Liver (tissue), 9 donors: ENCODE measurements around the gene ACLY. TPM values are rescaled to one million over a fixed set of nuclear protein-coding genes. Genes with fewer than 3 reads are reported as not detected.

Experiments
- DNase-seq: peaks from one replicate; pipeline ENCODE4 v3.0.0-alpha.2; 2017; ENCODE audit warnings: low spot score
- H3K27ac ChIP-seq, 2 donors: one replicate each; pipeline ENCODE4 v1.7.0; 2013; ENCODE audit warnings: inconsistent platforms in 2 of 2, low read length in 2 of 2, control low read depth in 1 of 2, low read depth in 1 of 2, mild to moderate bottlenecking in 1 of 2
- H3K27me3 ChIP-seq, 4 donors: one replicate each; pipeline versions ENCODE4 v1.6.1 to v1.7.0; 2013; ENCODE audit warnings: low read length in 3 of 4, inconsistent platforms in 1 of 4, mild to moderate bottlenecking in 1 of 4, moderate library complexity in 1 of 4; ENCODE audit not compliant: control insufficient read depth in 4 of 4, insufficient read depth in 4 of 4
- H3K36me3 ChIP-seq, 4 donors: one replicate each; pipeline versions ENCODE4 v1.6.1 to v1.7.0; 2013; ENCODE audit warnings: low read length in 3 of 4, mild to moderate bottlenecking in 3 of 4, low read depth in 1 of 4, moderate library complexity in 1 of 4; ENCODE audit not compliant: control insufficient read depth in 4 of 4, insufficient read depth in 3 of 4
- H3K4me1 ChIP-seq, 4 donors: one replicate each; pipeline versions ENCODE4 v1.6.1 to v1.7.0; 2013; ENCODE audit warnings: low read length in 3 of 4, mild to moderate bottlenecking in 3 of 4, moderate library complexity in 1 of 4; ENCODE audit not compliant: control insufficient read depth in 4 of 4, insufficient read depth in 4 of 4
- H3K4me3 ChIP-seq, 3 donors: one replicate each; pipeline versions ENCODE4 v1.6.1 to v1.7.0; 2013; ENCODE audit warnings: low read length in 3 of 3, control low read depth in 1 of 3, low read depth in 1 of 3, mild to moderate bottlenecking in 1 of 3
- H3K9ac ChIP-seq, 2 donors: one replicate each; pipeline ENCODE4 v1.7.0; 2013; ENCODE audit warnings: low read length in 2 of 2, mild to moderate bottlenecking in 2 of 2, moderate library complexity in 2 of 2, control low read depth in 1 of 2, low read depth in 1 of 2
- H3K9me3 ChIP-seq, 4 donors: one replicate each; pipeline versions ENCODE4 v1.6.1 to v1.7.0; 2013; ENCODE audit warnings: low read length in 3 of 4; ENCODE audit not compliant: control insufficient read depth in 4 of 4
- EGR1 ChIP-seq, 2 donors: IDR thresholded peaks; 2 replicates each; pipeline ENCODE4 v1.6.1; 2016 to 2018; ENCODE audit warnings: antibody characterized with exemption in 2 of 2, low read depth in 2 of 2
- FOXA1 ChIP-seq: IDR thresholded peaks from 2 replicates; pipeline ENCODE4 v1.6.1; 2016; ENCODE audit warnings: antibody characterized with exemption
- FOXA2 ChIP-seq: IDR thresholded peaks from 2 replicates; pipeline ENCODE4 v1.6.1; 2016; ENCODE audit warnings: antibody characterized with exemption
- GABPA ChIP-seq, 2 donors: IDR thresholded peaks in 1 of 2; conservative IDR thresholded peaks in 1 of 2; 2 replicates each; pipeline ENCODE4 v1.6.1; 2016; ENCODE audit warnings: antibody characterized with exemption in 2 of 2, mild to moderate bottlenecking in 1 of 2, moderate library complexity in 1 of 2
- HNF4A ChIP-seq, 2 donors: conservative IDR thresholded peaks; 2 replicates each; pipeline ENCODE4 v1.6.1; 2016; ENCODE audit warnings: antibody characterized with exemption in 2 of 2, mild to moderate bottlenecking in 2 of 2
- HNF4G ChIP-seq: IDR thresholded peaks from 2 replicates; pipeline ENCODE4 v1.6.1; 2016; ENCODE audit warnings: antibody characterized with exemption
- JUND ChIP-seq, 2 donors: IDR thresholded peaks; 2 replicates each; pipeline ENCODE4 v1.6.1; 2016; ENCODE audit warnings: antibody characterized with exemption in 2 of 2
- MAX ChIP-seq: IDR thresholded peaks from 2 replicates; pipeline ENCODE4 v1.6.1; 2016; ENCODE audit warnings: antibody characterized with exemption
- NR2F2 ChIP-seq: IDR thresholded peaks from 2 replicates; pipeline ENCODE4 v1.6.1; 2016; ENCODE audit warnings: antibody characterized with exemption
- RAD21 ChIP-seq, 2 donors: IDR thresholded peaks; 2 replicates each; pipeline ENCODE4 v1.6.1; 2016; ENCODE audit warnings: antibody characterized with exemption in 2 of 2, mild to moderate bottlenecking in 2 of 2
- RXRA ChIP-seq, 2 donors: IDR thresholded peaks; 2 replicates each; pipeline ENCODE4 v1.6.1; 2017 to 2018; ENCODE audit warnings: antibody characterized with exemption in 2 of 2, mild to moderate bottlenecking in 1 of 2
- SP1 ChIP-seq: IDR thresholded peaks from 2 replicates; pipeline ENCODE4 v1.6.1; 2018; ENCODE audit warnings: antibody characterized with exemption, mild to moderate bottlenecking
- TAF1 ChIP-seq: conservative IDR thresholded peaks from 2 replicates; pipeline ENCODE4 v1.6.1; 2016; ENCODE audit warnings: antibody characterized with exemption, mild to moderate bottlenecking
- YY1 ChIP-seq: IDR thresholded peaks from 2 replicates; pipeline ENCODE4 v1.6.1; 2016; ENCODE audit warnings: antibody characterized with exemption, mild to moderate bottlenecking
- ZBTB33 ChIP-seq: IDR thresholded peaks from 2 replicates; pipeline ENCODE4 v1.6.1; 2016; ENCODE audit warnings: antibody characterized with exemption
- whole genome bisulfite sequencing: extraction: QIAGEN DNeasy Blood & Tissue Kit; methylation state at CpG from one replicate; pipeline ENCODE4 v1.1.7; 2013; 5-methylcytosine and 5-hydroxymethylcytosine counted together
- polyA plus RNA-seq, 2 donors: library from polyadenylated mRNA; stranded (reverse) in 1 of 2; unstranded in 1 of 2; fragments of 200-250 nt in 1 of 2; fragments of >200 nt in 1 of 2; fragmentation: Nextera tagmentation in 1 of 2; extraction: Ambion mirVana in 1 of 2; gene quantifications; one replicate each; pipeline versions ENCODE4 v1.2.1 to v1.2.3, GENCODE V29; 2013 to 2015
- total RNA-seq, 2 donors: library from RNA; depleted of rRNA; stranded (reverse); fragments of >200 nt; gene quantifications; one replicate each; pipeline ENCODE4 v1.2.3, GENCODE V29; 2014
- TF ChIP-seq, protein P1 (sequence below): fragments of 150-350 bp; IDR thresholded peaks from 2 replicates; pipeline ENCODE4 v1.5.1; 2017; ENCODE audit warnings: improper control_type of control experiment, low read depth, low read length; ENCODE audit not compliant: missing input control
- TF ChIP-seq, protein P2 (sequence below): IDR thresholded peaks from 2 replicates; pipeline ENCODE4 v1.6.1; 2016; ENCODE audit warnings: antibody characterized with exemption
- TF ChIP-seq, protein P3 (sequence below): IDR thresholded peaks from 2 replicates; pipeline ENCODE4 v1.6.1; 2016; ENCODE audit warnings: antibody characterized with exemption, mild to moderate bottlenecking
- donor health status: healthy.
- donor health status: healthy.
- donor health status: healthy.
- donor health status: healthy.
- donor health status: healthy.

The ACLY gene
- total and polyA plus RNA-seq, 4 donors, result 12.1 to 133 (median 37.1) TPM

GRCh38 chr17:41920580-41920955 lies 1.8 kb upstream of the ACLY start (continued):
- TF ChIP-seq, protein P1, sequence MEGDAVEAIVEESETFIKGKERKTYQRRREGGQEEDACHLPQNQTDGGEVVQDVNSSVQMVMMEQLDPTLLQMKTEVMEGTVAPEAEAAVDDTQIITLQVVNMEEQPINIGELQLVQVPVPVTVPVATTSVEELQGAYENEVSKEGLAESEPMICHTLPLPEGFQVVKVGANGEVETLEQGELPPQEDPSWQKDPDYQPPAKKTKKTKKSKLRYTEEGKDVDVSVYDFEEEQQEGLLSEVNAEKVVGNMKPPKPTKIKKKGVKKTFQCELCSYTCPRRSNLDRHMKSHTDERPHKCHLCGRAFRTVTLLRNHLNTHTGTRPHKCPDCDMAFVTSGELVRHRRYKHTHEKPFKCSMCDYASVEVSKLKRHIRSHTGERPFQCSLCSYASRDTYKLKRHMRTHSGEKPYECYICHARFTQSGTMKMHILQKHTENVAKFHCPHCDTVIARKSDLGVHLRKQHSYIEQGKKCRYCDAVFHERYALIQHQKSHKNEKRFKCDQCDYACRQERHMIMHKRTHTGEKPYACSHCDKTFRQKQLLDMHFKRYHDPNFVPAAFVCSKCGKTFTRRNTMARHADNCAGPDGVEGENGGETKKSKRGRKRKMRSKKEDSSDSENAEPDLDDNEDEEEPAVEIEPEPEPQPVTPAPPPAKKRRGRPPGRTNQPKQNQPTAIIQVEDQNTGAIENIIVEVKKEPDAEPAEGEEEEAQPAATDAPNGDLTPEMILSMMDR, result no peak
- TF ChIP-seq, protein P2, sequence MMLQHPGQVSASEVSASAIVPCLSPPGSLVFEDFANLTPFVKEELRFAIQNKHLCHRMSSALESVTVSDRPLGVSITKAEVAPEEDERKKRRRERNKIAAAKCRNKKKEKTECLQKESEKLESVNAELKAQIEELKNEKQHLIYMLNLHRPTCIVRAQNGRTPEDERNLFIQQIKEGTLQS, result no peak

DNA sequence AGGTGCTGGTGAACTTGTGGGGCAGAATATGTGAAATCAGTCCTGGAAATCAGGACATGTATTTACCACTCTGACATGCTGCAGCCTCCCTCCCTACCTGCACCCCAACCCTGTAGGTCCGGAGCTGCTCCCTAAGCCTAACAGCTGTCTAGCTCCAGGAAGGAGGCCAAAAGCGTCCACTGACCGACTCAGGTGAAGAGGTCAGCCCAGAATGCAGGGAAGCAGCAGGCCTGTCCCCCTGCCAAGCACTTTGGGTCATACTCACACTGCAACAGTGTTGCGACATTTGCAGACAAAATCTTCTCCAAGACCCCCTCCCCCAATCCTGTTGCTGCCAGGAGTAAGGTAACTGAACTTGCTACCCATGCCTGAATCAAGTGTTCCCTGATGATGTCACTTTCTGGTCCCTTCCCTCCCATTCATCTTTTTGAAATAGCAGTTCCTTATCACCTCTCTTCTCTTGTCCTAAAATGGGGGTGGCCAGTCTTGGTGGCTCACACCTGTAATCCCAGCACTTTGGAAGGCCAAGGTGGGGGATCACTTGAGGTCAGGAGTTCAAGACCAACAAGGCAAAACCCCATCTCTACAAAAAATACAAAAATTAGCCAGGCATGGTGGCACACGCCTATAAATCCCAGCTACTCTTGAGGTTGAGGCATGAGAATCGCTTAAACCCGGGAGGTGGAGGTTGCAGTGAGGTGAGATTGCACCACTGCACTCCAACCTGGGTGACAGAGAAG lies 1.3 kb upstream of the ACLY start:
- H3K27ac ChIP-seq, result peak overlapping the region; percentile 85 to 96

More for the DNA sequence above, 1.3 kb upstream of the ACLY start:
- Histone ChIP-seq H3K4me3 (no peak overlapping the region), H3K36me3 (no peaks in the 10 kb centered on the region), H3K9me3 (no peaks in the 10 kb centered on the region), H3K4me1 (peaks cover 8 to 30% (median 19%) of the 10 kb centered on the region in 4 donors), H3K9ac (peak overlapping the region; percentile 24 to 41), H3K27me3 (no peaks in the 10 kb centered on the region)
- WGBS, result 48% methylated on average over 7 of the region's 7 CpGs
- no peak for DNase-seq
- peak; percentile 28 for TF ChIP-seq FOXA1
- TF ChIP-seq EGR1 (IDR thresholded peaks at IDR 0.05; ENCODE audit: low read depth in 2 of 2), result peak in 1 of 2 donors; percentile 46
- TF ChIP-seq TAF1, result no peak
- peak; percentile 67 for TF ChIP-seq ZBTB33
- TF ChIP-seq, protein P3, sequence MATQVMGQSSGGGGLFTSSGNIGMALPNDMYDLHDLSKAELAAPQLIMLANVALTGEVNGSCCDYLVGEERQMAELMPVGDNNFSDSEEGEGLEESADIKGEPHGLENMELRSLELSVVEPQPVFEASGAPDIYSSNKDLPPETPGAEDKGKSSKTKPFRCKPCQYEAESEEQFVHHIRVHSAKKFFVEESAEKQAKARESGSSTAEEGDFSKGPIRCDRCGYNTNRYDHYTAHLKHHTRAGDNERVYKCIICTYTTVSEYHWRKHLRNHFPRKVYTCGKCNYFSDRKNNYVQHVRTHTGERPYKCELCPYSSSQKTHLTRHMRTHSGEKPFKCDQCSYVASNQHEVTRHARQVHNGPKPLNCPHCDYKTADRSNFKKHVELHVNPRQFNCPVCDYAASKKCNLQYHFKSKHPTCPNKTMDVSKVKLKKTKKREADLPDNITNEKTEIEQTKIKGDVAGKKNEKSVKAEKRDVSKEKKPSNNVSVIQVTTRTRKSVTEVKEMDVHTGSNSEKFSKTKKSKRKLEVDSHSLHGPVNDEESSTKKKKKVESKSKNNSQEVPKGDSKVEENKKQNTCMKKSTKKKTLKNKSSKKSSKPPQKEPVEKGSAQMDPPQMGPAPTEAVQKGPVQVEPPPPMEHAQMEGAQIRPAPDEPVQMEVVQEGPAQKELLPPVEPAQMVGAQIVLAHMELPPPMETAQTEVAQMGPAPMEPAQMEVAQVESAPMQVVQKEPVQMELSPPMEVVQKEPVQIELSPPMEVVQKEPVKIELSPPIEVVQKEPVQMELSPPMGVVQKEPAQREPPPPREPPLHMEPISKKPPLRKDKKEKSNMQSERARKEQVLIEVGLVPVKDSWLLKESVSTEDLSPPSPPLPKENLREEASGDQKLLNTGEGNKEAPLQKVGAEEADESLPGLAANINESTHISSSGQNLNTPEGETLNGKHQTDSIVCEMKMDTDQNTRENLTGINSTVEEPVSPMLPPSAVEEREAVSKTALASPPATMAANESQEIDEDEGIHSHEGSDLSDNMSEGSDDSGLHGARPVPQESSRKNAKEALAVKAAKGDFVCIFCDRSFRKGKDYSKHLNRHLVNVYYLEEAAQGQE, result no peak
- TF ChIP-seq NR2F2, result peak; percentile 85
- TF ChIP-seq FOXA2, result no peak
- TF ChIP-seq JUND (IDR thresholded peaks at IDR 0.05), result peak; percentile 89 to 97
- TF ChIP-seq, protein P1, result no peak
- TF ChIP-seq RAD21 (IDR thresholded peaks at IDR 0.05), result peak; percentile 5 to 35
- TF ChIP-seq HNF4G, result peak; percentile 55
- peak; percentile 76 to 78 for TF ChIP-seq HNF4A (conservative IDR thresholded peaks at IDR 0.05)
- TF ChIP-seq, protein P2, result peak; percentile 82
- TF ChIP-seq YY1, result peak; percentile 63
- peak; percentile 88 for TF ChIP-seq SP1
- TF ChIP-seq GABPA (IDR thresholded peaks at IDR 0.05 in 1 of 2, conservative IDR thresholded peaks at IDR 0.05 in 1 of 2), result peak in 1 of 2 donors; percentile 70
- peak; percentile 62 for TF ChIP-seq MAX
- TF ChIP-seq RXRA (IDR thresholded peaks at IDR 0.05), result peak; percentile 97 to 99
